Stimulated activated CD4-positive, alpha-beta T cell treated with anti-CD3 and anti-CD28 coated beads, Interleukin-1b, Interleukin-23, amount 100 ng/mL, for 48 hours (primary cell): ENCODE data around the gene ATP6V1G3.

Source experiments
- DNase-seq: peaks from one replicate; pipeline ENCODE4 v3.0.0-alpha.2; 2020

The ATP6V1G3 gene

DNA sequence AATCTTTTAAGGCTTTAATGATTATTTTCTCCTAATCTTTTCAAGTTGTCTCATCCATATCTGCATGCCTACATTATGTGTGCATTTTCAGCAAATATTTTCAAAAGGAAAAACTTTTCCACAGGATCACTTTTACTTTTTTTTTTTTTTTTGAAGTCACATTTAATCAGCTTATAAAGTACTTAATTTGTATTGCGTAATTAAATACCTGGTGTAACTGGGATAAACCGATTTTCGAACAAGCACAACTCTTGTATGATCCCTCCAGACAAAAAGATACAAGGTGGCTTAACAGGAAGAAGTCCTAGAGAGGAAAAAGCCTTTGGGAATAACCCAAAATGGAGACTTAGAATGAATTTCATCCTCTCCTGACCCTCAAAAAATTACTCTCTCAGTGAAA lies 1.3 kb upstream of the ATP6V1G3 start:
- DNase-seq, result no peak

DNA sequence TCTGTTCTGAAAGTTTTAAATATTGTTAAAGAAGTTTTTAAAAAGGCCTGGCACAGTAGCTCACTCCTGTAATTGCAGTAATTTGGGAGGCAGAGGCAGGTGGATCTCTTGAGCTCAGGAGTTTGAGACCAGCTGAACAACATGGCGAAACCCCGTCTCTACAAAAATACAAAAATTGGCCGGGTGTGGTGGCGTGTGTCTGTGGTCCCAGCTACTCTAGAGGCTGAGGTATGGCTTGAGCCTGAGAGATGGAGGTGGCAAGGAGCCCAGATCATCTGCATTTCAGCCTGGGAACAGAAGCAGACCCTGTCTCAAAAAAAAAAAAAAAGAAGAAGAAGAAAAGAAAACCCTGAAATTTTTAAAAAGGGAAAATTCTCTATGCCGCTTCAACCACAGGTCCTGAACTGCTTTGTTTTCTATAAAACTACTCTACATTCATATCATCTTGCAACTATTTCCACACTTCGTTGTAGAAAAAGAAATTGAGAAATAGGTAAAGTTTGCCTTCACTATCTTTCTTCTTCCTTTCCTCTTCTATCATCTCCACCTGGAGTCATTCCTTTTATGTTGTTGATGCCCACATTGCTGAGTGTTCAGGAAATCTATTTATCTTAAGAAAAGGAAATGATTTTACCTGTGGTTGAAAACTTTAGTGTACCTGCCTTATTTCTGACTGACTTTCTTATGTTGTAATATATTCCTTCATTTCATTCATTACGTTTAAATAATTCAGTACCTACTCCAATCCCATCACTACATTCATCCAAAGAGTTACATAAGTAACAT lies 1.7 kb downstream of the ATP6V1G3 start:
- DNase-seq, result no peak

DNA sequence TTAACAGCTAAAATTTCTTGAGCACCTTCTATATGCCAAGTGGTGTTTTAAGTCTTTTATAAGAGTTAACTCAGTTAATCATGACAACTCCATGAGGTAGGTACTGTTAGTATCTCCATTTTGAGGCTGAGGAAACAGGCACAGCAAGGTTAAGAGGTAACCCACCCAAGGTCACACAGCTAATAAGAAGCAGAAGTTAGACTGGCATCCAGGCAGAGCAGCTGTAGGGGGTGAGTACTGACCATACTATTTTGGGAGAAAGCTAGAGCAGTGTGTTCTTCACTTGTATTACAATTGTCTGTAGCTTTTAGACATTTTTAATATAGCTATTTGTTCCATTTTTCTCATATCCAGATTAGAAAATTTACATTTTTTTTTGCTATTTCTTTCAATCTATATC lies 4.8 kb downstream of the ATP6V1G3 start:
- DNase-seq, result no peak

DNA sequence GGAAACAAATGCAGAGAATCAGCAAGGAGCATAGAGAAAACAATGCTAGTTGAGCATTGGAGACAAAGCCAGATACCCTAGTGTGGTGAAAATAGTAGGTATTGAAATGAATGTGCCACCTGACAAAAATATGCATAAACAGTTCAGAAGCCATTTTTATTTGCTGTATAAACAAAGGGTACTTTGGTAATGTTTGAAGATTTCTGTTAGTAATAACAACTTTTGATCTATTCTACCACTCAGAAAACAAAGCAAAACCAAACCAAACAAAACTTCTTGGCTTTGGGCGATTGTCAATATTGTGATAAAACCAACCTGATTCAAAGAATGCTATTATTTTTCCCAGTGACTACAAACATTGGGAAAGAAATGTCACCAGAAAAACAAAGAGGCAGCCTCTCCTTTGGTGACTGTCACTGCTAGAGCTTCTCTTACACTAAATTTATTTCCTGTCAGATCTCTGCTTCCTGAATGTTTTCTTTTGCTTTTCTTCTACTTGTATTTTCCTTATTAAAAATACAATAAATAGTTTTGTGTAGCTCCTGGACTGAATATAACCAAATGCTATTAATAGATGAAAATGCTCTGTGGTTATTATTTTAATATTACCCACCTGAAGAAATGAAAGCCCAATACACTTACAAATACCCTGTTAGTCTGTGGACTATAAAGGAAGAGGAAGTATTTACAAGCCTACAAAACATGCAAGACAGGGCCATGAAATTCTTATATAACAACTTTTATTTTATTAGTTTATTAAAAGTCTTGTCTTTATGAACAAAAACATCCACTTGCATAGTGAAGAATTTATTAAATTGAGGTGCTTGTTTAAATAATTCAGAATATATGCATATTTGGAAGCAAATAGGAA lies 5.7 kb downstream of the ATP6V1G3 start:
- DNase-seq, result no peak

DNA sequence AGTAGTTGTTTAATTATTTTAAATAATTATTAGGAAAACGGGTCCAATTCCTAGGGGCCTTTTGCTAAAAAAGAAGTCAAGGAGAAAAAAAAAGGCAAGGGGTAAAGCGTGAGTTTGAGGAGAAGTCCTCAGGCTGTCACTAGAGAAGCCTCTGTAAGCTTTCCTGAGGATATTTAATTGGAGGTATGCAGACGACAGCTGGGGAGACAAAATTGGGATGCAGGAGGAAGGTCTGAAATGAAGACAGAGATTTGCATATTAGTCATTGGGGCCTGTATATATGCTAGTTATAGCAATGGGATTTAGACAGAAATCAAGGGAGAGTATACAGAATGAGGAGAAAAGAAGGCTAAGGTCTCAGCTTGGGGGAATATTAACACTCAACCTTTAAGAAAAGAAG lies 8.6 kb downstream of the ATP6V1G3 start:
- DNase-seq, result no peak

DNA sequence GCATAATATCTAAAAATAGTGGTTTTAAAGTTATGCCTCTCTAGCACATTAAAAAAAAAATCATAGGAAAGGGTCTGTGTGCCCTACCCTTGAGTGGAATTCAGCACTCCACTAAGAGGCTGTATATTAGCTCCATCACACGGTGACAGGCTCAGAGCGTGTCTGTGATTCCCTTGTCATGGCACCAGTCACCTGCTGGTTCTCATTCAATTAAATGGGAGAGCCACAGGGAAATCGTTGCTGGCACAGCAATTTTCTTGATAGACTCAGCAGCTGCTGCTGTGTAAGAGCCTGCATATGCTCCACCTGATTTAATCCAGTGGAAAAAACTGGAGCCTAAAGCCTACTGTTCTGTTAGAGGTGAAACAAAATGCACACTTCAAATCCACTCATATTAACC lies 9.5 kb downstream of the ATP6V1G3 start:
- no peak for DNase-seq

DNA sequence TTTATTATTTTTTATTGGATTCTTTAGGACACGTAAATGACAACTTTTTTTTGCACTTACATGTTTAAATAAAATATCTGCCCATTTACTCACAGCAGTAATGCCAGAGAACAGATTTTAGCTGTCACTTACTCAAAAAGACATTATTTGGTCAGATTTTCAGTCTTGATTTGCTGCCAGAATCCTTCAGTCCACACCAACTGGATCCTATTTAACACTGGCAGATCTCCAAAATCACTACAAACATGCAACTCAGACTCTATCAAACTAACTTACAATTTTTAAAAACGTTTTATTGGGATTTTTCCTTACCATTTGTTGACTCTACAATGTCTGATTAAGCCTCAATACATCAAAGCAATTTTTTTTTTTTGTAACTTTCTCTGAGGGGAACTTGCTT lies 11.1 kb downstream of the ATP6V1G3 start:
- DNase-seq, result no peak

DNA sequence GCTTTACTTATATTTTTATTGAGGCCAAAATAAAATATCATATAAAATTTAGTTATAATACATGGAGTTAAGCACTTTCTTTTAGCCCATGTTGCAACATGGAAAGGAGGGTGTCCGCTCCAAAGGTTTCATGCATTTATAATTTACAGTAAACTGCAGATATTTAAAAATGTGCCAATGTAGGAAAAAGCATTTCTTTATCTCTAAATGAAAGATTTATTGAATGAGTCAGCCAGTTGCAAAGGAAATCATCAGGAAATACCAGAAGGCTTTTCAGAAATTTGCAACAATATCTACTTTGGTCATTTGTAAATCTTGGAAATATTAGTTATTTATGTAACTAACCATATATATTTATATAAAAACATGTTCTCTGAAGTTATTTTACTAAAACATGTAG lies 12.1 kb downstream of the ATP6V1G3 start:
- DNase-seq, result no peak

DNA sequence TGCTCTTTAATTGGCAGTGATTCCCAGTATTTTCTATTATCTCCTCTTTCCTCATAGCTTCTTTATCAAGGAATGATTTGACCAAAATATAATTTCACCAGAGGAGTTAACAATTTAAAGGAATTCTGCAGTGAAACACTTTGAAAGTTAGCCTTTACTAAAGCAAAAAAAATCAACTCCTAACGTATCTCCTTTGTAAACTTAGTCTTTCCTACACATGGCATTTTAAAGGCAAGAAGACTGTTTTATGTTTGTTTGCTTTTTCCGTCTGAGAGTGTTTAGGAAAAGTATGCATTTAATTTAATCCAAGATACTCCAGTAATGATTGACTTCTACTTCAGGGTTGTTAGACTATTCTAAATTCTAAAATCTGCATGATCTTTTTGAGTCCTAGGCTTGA lies 15.9 kb downstream of the ATP6V1G3 start:
- DNase-seq, result no peak

DNA sequence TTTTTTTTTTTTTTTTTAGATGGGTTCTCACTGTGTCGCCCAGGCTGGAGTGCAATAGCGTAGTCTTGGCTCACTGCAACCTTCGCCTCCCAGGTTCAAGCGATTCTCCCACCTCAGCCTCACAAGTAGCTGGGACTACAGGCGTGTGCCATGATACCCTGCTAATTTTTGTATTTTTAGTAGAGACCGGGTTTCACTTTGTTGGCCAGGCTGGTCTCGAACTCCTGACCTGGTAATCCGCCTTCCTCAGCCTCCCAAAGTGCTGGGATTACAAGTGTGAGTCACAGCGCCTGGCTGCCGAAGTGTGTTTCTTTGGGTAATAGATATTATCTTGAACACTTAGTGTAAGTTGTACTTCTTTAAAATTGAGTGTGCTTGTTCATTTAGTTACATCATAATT lies 16.4 kb downstream of the ATP6V1G3 start:
- peak; percentile 29 for DNase-seq

DNA sequence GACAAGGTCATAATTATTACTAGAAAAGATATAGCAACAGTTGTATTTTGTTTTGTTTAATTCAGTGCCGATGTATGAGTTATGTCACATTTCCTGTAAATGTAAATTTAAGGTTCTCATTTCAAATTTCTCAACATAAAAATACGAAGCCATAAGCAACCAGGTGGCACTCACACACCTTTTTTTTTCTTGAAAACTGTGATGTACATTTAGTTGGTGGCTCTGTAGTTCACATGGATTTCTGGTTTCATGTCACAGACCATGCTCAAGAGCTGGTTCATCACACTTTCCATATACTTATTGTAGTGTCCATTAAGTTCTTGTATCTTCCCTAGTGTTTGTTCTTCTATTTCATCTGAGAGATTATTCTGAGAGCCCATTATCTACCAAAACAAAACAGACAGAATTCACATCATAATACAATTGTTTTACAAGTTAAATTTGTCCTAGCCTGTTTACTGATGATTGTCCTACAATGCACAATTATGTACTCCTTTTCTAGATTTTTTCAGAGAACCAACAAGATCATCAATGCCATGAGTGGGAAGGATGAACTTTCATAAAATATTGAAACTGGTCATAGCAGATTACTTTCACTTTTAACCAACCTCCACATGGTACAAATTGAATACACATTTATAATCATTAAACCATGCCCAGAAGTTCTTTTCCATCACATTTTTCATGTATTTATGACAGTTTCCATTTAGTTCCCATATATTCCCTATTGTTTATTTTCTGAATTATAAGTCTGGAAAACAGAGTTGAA lies 17.1 kb downstream of the ATP6V1G3 start:
- no peak for DNase-seq

DNA sequence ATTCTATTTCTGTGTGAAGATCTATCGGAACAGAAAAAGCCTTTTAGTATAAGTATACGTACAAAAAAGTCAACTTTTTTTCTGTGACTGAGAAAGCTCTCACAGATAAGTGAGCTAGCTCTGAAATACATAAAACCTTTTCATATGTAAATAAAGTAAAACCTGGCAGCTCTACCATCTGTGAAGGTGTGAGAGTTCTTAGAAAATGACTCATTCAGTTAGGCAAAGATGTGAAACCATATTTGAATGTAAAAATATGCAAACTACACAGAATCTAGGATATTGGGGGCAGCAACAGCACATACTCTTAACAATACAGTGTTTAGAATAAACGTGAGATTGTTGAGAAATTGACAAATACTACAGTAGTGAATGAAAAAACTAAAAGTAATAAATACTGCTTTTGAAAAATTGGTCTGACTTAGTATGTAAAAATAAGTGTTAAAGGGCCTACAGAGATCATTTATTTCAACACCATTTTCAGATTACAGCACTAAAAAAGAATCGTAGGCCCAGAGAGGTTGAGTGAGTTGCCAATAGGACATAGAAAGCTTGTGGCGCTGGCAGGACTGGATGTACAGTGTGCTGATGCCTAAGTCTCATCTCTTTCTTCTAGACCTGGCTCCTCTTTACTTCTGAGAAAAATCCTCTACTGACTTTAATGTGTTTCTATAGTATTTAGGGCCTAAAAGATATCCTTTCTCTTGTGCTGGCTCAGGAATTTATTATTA lies 19.8 kb downstream of the ATP6V1G3 start:
- no peak for DNase-seq

DNA sequence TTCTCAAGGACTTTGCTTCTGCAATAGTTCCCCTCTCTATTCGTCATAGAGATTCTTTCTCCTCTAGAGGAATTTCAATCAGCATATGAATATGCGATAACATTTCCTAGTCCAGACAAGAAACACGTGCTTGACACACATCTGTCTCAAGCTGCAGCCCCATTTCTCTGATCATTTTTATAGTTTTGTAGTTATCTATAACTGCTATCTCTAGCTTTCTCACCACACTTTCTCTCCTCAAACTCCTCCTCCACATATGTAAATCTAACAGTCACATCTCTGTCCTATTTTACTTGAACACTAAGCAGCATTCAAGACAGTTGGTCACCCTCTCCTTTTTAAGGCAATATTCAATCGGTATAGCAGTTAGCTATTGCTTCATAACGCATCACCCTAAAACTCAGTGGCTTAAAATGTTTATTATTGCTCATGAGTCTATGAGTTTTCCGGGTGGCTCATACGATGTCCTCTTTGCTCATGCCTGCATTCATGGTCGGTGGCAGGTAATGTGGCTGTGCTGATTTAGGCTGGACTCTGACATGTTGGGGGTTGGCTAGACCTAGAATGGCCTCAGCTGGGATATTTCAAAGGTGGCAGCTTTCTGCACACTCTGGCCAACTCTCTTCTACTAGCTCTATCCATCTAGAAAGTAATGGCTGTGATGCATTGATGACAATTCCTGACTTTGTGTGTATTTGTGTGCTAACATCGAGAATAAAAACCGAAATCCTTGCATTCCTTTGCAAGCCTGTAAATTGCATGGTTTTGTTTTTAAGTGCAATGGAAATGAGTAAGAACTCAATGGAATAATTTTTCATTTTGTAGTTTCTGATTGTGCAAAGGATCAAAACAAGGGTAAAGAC lies 20.6 kb downstream of the ATP6V1G3 start:
- peak; percentile 23 for DNase-seq

DNA sequence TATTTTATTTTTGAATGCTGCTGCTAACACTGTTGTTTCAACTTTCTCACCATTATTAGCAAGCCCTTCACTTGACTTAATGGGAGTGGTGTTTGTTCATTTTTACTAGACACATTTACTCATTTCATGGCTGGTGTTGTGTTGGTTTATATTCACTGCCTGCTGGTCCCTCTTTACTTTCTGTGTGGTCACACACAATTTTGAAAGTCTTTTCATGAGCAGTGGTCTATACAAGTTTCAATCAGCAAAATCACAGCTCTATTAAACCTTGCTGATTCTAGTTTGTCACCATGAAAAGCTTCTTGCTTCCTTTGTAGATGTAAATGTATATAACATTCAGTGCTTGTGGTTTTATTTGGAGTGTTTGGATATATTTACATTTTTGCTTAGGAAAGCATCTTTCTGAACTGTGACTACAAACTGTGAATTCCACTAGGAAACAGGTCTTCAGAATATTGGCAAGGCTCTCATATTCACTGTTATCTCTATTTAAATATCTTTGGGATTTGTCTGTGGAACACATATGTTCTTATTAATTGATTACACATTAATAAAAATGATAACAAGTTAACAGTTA lies 22.8 kb downstream of the ATP6V1G3 start:
- no peak for DNase-seq

DNA sequence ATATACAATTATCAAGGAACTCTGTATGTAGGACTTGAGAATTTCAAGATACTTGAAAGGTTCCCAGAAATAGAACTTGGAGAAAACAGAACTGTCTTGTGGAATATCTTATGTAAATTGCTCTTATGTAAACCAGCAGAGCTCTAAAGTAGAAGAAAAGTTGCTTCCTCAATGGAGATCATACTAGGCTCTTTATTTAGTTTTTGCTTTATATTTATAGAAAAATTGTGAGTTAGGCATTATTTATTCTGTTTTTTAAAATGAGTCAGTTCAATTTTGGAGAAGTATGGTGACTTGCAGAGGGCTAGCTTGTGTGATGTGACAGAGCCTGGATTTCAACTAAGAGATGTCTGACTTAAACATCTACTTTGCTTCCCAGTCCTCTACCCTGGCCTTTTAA lies 40.4 kb downstream of the ATP6V1G3 start:
- DNase-seq, result no peak

DNA sequence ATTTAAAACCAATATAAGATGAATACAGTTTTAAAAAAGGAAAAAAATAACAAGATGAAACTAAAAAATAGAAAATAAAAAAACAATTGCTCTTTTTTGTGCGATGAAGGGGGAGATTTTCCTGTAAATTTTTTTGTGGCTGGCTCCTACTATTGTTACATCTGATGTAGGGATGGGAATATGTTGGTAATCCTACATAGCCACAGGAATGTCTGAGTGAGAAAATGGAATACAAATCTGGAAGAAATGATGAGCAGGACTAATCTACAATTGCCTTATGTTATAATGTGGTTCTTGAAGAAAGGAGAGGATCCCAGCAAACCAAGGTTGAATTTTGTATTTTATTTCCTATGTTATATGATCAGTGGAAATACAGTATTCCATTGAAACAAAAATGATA lies 40.9 kb downstream of the ATP6V1G3 start:
- no peak for DNase-seq

DNA sequence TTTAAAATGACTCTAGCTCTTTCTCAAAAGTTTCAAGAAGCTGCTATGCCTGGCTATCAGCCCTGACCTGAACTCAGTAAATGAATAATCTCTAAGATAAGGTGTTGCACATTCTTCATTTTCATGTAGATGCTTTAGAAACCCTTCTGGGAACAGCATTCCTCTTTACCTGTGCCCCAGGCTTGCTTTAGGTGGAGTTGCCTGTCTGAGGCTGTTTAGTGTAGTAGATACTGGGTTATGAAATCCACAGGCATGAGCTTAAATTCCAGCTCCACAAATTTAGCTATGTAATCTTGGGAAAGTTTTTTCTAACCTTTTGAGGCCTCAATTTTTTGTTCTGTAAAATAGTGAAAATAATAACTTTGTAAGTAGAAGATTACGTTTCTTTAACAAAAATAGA lies 41.6 kb downstream of the ATP6V1G3 start:
- DNase-seq, result no peak

DNA sequence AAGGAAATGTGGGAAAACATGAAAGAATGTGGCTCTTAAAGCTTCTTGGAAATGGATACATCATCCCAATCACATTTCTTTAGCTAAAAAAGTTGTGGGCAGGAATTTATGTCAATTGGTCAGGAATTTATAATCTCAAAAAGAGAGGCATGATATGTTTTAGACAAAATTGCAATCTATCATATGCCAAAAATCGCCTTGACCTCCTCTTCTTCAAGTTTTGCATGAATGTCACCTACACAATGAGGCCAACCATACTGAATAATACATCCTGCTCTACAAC lies 42.4 kb downstream of the ATP6V1G3 start:
- no peak for DNase-seq

DNA sequence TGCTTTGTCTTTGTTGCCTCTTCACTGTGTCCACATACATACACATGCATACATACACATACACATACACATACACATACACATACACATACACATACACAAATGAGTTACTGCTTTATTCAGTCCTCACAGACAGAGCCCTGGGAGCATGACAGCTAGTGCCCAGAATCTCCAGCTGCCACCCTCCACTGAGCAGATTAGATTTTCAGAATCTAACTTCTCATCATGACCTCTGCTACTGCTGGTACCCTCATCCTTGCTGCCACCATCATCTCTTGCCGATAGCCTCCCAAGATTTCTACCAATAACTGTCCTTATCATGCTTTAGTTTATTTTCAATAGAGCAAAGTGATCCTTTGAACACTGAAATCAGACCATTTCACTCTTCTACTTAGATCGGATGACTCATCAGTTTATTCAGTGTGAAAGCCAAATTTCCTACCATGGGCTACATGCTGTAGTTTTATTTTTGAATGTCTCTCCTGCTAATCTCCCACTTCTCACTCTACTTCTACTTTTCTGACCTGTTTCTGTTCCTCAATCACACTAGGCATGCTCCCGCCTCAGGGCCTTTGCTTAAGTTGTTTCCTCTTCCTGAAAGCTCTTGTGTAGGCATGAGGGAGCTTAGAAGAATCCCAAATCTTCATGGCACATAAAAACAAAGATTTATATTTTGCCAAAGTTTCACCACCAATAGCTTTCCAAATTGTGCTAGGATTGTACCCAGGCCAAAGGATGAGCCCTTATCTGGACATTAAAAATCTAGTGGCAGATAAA lies 43.0 kb downstream of the ATP6V1G3 start:
- no peak for DNase-seq

DNA sequence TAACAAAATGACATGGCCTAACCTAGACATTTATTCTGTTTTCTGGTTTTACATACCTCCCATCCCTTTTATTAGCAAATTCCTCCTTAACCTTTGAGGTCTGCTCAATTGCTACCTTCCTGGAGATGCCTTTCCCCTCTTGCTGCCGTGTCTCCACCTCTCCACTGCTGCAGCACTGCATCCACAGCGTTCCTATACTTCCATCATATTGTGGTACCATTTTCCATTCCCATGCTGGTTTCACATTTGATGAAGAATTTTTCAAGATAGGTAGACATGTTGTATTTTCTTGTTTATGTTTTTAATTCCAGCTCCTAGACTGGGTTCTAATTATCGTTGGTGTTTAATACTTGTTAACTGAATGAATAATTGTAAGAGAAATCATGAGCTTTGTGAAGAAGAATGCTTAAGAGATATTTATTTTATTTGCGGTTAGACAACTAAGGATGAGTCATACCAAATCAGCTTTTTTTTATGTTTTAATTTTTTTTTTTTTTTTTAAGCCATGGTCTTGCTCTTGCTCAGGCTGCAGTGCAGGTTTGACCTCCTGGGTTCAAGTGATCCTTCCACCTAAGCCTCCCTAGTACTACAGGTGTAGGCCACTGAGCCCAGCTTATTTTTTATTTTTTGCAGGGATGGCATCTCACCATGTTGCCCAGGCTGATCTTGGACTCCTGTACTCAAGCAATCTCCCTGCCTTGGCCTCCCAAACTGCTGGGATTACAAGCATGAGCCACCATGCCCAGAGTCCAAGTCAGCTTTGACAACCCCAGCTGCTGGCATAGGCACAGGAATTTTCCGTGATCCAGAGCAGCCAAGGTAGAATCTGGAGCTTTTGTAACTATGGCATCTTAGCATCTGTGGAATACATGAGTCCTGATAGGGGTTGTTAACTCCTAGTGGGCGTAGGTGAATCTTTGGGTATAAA lies 44.0 kb downstream of the ATP6V1G3 start:
- DNase-seq, result no peak
